ENCODE results near the gene VPS37D.

Gene VPS37D

GRCh38 chr7:73667344-73668102 is at the start of gene VPS37D:
TSS of gene VPS37D (plus strand) at chr7:73667831. CDS start at chr7:73667959, 128 bp downstream.
- TF ChIP-seq TCF12 (IDR thresholded peaks at IDR 0.05; ENCODE audit: low read depth) = 0 out of 2 replicates have a peak, but pooled peaks have one; percentile 18
- TF ChIP-seq ZBTB7A (IDR thresholded peaks at IDR 0.05; ENCODE audit: low read depth) = no peak; the same call in 1 of the 2 replicates
- TF ChIP-seq NFIC (IDR thresholded peaks at IDR 0.05) = peak; percentile 60
- TF ChIP-seq MAX (IDR thresholded peaks at IDR 0.05) = peak; percentile 58
- TF ChIP-seq RAD21 (IDR thresholded peaks at IDR 0.05; ENCODE audit: low read depth) = peak; percentile 75
- TF ChIP-seq EGR1 (IDR thresholded peaks at IDR 0.05) = no peak; the same call in 1 of the 2 replicates

GRCh38 chr7:73618538-73618937 is 49.1 kb upstream of the VPS37D start:
- no peak for TF ChIP-seq MAX (IDR thresholded peaks at IDR 0.05)
- no peak for TF ChIP-seq CREB1 (IDR thresholded peaks at IDR 0.05; ENCODE audit: low read depth)
- TF ChIP-seq REST (IDR thresholded peaks at IDR 0.05; ENCODE audit: low read depth) = no peak
- TF ChIP-seq EP300 (IDR thresholded peaks at IDR 0.05; ENCODE audit: borderline replicate concordance) = no peak
- no peak for TF ChIP-seq EGR1 (IDR thresholded peaks at IDR 0.05)
- no peak for TF ChIP-seq TEAD4 (IDR thresholded peaks at IDR 0.05)
- no peak for TF ChIP-seq USF1 (IDR thresholded peaks at IDR 0.05)
- no peak for TF ChIP-seq RAD21 (IDR thresholded peaks at IDR 0.05; ENCODE audit: low read depth)
- no peak for TF ChIP-seq CEBPB (IDR thresholded peaks at IDR 0.05)
- no peak for TF ChIP-seq TCF12 (IDR thresholded peaks at IDR 0.05; ENCODE audit: low read depth)
- no peak for TF ChIP-seq YY1 (IDR thresholded peaks at IDR 0.05; ENCODE audit: low read depth)
- TF ChIP-seq FOXM1 (IDR thresholded peaks at IDR 0.05; ENCODE audit: borderline replicate concordance, low read depth) = no peak
- no peak for TF ChIP-seq ZBTB7A (IDR thresholded peaks at IDR 0.05; ENCODE audit: low read depth)
- no peak for TF ChIP-seq NFIC (IDR thresholded peaks at IDR 0.05)
- TF ChIP-seq TAF1 (IDR thresholded peaks at IDR 0.05; ENCODE audit: low read depth) = no peak

GRCh38 chr7:73621168-73622063 is 46.2 kb upstream of the VPS37D start:
- TF ChIP-seq RAD21 (IDR thresholded peaks at IDR 0.05; ENCODE audit: low read depth) (no peak), CEBPB (IDR thresholded peaks at IDR 0.05) (no peak), TEAD4 (IDR thresholded peaks at IDR 0.05) (no peak), MAX (IDR thresholded peaks at IDR 0.05) (no peak), NFIC (IDR thresholded peaks at IDR 0.05) (no peak), EGR1 (IDR thresholded peaks at IDR 0.05) (no peak), FOXM1 (IDR thresholded peaks at IDR 0.05; ENCODE audit: borderline replicate concordance, low read depth) (no peak), REST (IDR thresholded peaks at IDR 0.05; ENCODE audit: low read depth) (no peak), TAF1 (IDR thresholded peaks at IDR 0.05; ENCODE audit: low read depth) (no peak), ZBTB7A (IDR thresholded peaks at IDR 0.05; ENCODE audit: low read depth) (no peak), YY1 (IDR thresholded peaks at IDR 0.05; ENCODE audit: low read depth) (no peak), TCF12 (IDR thresholded peaks at IDR 0.05; ENCODE audit: low read depth) (no peak)

GRCh38 chr7:73622527-73622908 is 45.1 kb upstream of the VPS37D start:
- TF ChIP-seq TEAD4 (IDR thresholded peaks at IDR 0.05) = no peak
- TF ChIP-seq EGR1 (IDR thresholded peaks at IDR 0.05) = no peak
- no peak for TF ChIP-seq USF1 (IDR thresholded peaks at IDR 0.05)
- TF ChIP-seq RAD21 (IDR thresholded peaks at IDR 0.05; ENCODE audit: low read depth) = no peak
- no peak for TF ChIP-seq REST (IDR thresholded peaks at IDR 0.05; ENCODE audit: low read depth)
- no peak for TF ChIP-seq FOXM1 (IDR thresholded peaks at IDR 0.05; ENCODE audit: borderline replicate concordance, low read depth)
- no peak for TF ChIP-seq TCF12 (IDR thresholded peaks at IDR 0.05; ENCODE audit: low read depth)

All from Ishikawa (cell line).